Urothelium cell line (cell line): ENCODE data around the gene ATF2.
A peak's percentile ranks its signal among the peaks of the same experiment; 100 is the strongest.

Source experiments
- DNase-seq: peaks from one replicate; pipeline ENCODE4 v3.0.0; 2011; ENCODE audit warnings: low spot score, mixed read lengths
- FAIRE-seq: peaks from 2 replicates; lab custom pipeline; 2011; peaks lifted over from hg19 to GRCh38; lab: Jason Lieb, UNC

ATF2 gene

DNA sequence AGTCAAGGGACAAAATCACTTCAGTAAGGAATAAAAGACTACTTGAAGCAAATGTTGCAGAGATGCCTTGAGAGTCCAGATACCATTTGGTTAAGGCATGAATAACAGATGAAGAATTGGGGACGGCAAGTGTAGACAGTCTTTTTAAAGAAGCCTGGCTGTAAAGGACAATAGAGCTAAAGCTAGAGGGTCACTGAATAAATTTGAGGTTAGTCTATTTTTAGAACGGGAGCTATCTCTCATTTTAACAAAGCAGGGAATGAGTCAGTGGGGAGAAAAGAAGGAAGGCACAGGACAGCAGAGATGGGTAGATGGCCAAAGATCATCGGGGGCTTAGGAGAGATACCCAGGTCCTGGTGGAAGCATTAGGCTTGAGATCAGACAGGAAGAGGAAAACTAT is 132.2 kb downstream of the ATF2 start:
- no peak for FAIRE-seq

DNA sequence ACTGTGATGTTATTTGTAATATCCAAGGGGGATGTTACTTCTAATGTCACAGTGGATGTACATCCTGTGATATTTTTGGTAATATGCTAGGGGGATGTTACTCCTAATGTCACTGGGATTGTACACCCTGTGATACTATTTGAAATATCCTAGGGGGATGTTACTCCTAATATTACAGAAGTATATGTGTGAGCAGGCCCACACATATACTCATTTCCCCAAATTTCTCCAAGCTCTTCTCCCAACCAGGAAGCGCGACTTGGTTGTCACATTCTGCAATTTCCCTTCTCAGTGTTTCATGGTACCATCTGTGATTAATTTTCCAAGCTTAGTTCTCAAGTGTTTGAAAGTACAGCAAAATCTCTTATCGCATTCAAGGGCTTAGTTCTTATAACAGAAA is 133.3 kb downstream of the ATF2 start:
- FAIRE-seq: no peak
- DNase-seq: no peak

More for the DNA sequence above, 132.2 kb downstream of the ATF2 start:
- no peak for DNase-seq

DNA sequence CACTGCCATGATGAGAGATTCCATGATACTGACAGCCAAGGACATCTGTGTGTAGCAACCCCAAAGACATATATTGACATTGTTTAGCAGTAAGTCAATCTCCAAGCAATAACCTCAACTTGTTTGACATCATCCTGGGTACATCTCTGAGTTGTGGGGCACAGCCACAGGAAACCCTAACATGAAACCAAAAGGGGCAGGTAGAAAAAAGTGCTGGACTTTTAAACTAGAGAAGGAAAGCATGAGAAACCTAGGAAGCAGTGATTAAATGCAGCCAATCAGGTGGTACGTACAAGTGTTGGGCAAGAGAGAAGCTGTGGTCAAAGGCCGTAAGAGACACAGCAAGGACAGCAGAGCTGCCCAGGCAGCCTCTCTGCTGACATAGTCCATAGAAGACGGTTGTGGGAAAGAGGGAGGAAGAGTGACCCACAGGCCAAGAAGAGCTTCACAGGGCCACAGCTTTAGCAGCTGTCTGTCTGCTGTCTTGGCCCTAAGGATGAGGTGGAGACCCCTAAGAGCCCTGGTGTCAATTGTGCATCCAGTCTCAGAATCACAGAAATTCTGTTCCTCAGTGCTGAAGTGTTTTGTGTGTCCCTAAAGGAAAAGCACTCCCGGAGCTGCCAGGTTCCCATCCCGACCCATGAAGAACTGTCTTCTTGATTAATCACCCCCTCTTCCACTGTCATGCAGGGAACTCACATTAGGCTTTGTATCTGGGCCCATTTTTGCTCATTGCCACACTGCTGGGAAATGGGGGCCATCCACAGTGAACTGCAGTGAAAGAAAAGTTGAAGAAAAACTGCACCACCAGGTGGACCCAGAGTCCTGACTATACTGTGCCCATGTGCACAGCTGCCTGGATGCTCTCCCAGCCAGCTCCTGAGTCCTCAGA is 137.4 kb downstream of the ATF2 start:
- DNase-seq: peak; percentile 36
- FAIRE-seq: no peak

DNA sequence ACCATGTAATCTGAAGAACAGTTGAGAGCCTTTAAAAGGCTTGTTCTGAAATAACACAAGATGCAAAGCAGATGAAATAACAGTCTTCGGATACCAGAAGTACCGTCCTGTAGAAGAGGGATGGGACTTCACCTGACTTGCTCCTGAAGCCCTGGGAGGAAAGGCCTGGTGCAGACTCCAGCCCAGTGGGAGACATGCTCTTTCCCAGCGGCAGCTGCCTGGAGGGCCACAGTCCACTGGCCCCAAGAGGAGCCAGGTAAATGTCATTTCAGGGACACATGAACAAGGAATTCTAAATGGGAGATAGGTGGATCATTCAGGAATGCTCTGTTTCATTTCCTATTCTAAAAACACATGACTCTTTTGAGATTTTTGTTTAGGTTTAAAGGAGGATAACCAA is 140.2 kb downstream of the ATF2 start:
- FAIRE-seq (no peak), DNase-seq (no peak)

DNA sequence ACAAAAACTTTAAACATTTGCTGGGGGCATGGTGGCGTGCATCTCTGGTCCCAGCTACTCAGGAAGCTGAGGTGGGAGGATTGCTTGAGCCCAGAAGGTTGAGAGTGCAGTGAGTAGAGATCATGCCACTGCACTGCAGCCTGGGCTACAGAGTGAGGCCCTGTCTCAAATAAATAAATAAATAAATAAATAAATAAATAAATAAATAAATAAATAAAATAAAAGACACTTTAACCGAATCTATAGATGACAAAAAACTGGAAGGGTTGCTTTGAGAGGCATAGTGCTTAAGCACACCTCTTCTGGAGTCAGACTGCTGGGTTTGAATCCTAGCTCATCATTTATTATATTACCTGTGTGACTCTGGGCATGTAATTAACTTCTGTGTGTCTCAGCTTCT is 141.6 kb downstream of the ATF2 start:
- DNase-seq (no peak), FAIRE-seq (no peak)

DNA sequence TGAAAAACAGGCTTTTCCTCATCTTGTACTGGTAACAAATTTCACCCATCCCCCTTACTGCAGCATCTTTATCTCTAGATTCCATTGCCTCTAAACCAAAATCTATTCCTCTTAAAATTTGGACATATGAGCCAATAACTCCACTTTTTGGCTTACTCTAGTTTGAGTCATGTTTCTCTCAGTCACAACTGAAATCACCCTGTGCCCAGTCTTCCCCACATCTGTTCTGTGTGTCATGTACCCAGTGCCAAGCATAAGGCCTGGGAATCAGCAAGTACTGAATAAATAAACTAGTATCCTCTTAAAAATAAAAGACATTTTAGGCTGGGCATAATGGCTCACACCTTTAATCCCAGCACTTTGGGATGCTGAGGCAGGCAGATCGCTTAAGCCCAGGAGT is 142.1 kb downstream of the ATF2 start:
- DNase-seq: no peak
- no peak for FAIRE-seq

DNA sequence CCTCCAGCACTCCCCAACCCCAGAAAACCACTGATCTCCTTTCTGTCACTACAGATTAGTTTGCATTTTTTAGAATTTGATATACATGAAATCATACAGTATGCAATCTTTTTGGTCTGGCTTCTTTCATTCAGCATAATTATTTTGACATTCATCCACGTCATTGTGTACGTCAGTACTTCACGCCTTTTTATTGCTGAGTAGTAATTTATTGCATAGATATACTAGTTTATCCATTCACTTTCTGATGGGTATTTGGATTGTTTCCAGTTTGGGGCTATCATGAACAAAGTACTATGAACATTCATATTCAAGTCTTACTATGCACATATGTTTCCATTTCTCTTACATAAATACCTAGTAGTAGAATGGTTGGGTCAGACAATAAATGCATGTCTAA is 142.8 kb downstream of the ATF2 start:
- DNase-seq (no peak), FAIRE-seq (no peak)

DNA sequence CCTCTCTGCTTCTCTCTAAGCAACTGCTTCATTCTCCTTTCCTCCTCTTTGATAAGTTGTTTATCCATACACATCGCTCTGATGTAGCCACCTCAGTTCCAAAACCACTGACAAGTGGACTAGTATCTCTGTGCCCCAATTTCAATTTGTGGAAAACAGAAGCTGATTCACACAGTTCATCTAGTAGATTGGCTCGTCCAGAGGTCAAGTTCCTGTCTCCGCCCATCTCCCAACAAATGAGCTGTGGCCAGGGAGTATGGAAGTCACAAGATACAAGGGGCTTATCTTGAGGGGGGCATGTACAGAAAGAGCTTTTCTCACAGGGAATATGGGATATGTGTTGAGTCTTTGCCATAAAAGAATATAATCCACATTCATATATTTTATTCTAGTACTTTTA is 145.1 kb downstream of the ATF2 start:
- FAIRE-seq (no peak), DNase-seq (no peak)
